ENCODE results near the gene PAPPA. TPM values are rescaled to one million over a fixed set of nuclear protein-coding genes. Genes with fewer than 3 reads are reported as not detected.

The PAPPA gene
- total RNA-seq, 2 experiments from 2014 or later = not detected

GRCh38 chr9:116447934-116448333 is 294.3 kb downstream of the PAPPA start:
- no peaks in the 10 kb centered on the region for H3K79me2 ChIP-seq (ENCODE audit: insufficient read depth, low read depth, low read length)
- H3K4me1 ChIP-seq (ENCODE audit: insufficient read depth, low read length, poor library complexity, severe bottlenecking) = no peaks in the 10 kb centered on the region
- H3K9me2 ChIP-seq (ENCODE audit: insufficient read depth, low read length) = no peaks in the 10 kb centered on the region
- H3K27ac ChIP-seq (ENCODE audit: low read depth, low read length, poor library complexity, severe bottlenecking) = no peak overlapping the region
- no peak for TF ChIP-seq CTCF (conservative IDR thresholded peaks at IDR 0.05; ENCODE audit: low read length)
- no peak for TF ChIP-seq EZH2phosphoT487 (IDR thresholded peaks at IDR 0.05; ENCODE audit: borderline replicate concordance, low read depth, low read length)
- DNase-seq (ENCODE audit: low spot score) = no peak
- H3K4me3 ChIP-seq (ENCODE audit: low read depth, low read length, poor library complexity, severe bottlenecking) = no peak overlapping the region
- H3K4me2 ChIP-seq (ENCODE audit: low read length) = no peak overlapping the region
- no peaks in the 10 kb centered on the region for H3K9me3 ChIP-seq (ENCODE audit: low read length)
- no peak overlapping the region for H2AFZ ChIP-seq (ENCODE audit: low read length)
- no peaks in the 10 kb centered on the region for H3K36me3 ChIP-seq (ENCODE audit: insufficient read depth, low read length)
- ChIA-PET CTCF (ENCODE audit: unreplicated experiment) (no interaction called here), POLR2A (no interaction called here)
- no TSS peak for BruUV-seq (replicated peaks)
- intact Hi-C loops (cut with micrococcal nuclease; ENCODE audit: unreplicated experiment) = no loop called here
- H4K20me1 ChIP-seq (ENCODE audit: insufficient read depth, low read length) = no peaks in the 10 kb centered on the region

GRCh38 chr9:116448431-116448830 is 294.8 kb downstream of the PAPPA start:
- H3K4me3 ChIP-seq (ENCODE audit: low read depth, low read length, poor library complexity, severe bottlenecking) = no peak overlapping the region
- BruUV-seq (replicated peaks) = no TSS peak
- H4K20me1 ChIP-seq (ENCODE audit: insufficient read depth, low read length) = no peaks in the 10 kb centered on the region
- CTCF ChIA-PET (ENCODE audit: unreplicated experiment) = no interaction called here
- no peaks in the 10 kb centered on the region for H3K9me3 ChIP-seq (ENCODE audit: low read length)
- H2AFZ ChIP-seq (ENCODE audit: low read length) = no peak overlapping the region
- no peak for DNase-seq (ENCODE audit: low spot score)
- no peak overlapping the region for H3K4me2 ChIP-seq (ENCODE audit: low read length)
- no peak overlapping the region for H3K27ac ChIP-seq (ENCODE audit: low read depth, low read length, poor library complexity, severe bottlenecking)
- H3K4me1 ChIP-seq (ENCODE audit: insufficient read depth, low read length, poor library complexity, severe bottlenecking) = no peaks in the 10 kb centered on the region
- no peaks in the 10 kb centered on the region for H3K9me2 ChIP-seq (ENCODE audit: insufficient read depth, low read length)
- intact Hi-C loops (cut with micrococcal nuclease; ENCODE audit: unreplicated experiment) = no loop called here
- H3K79me2 ChIP-seq (ENCODE audit: insufficient read depth, low read depth, low read length) = no peaks in the 10 kb centered on the region
- POLR2A ChIA-PET = no interaction called here
- no peaks in the 10 kb centered on the region for H3K36me3 ChIP-seq (ENCODE audit: insufficient read depth, low read length)
- TF ChIP-seq EZH2phosphoT487 (IDR thresholded peaks at IDR 0.05; ENCODE audit: borderline replicate concordance, low read depth, low read length) (no peak), CTCF (conservative IDR thresholded peaks at IDR 0.05; ENCODE audit: low read length) (no peak)

- H3K9me2 ChIP-seq (ENCODE audit: insufficient read depth, low read length) = no peaks in the 10 kb centered on the region
- H3K36me3 ChIP-seq (ENCODE audit: insufficient read depth, low read length) = no peaks in the 10 kb centered on the region
- DNase-seq (ENCODE audit: low spot score) = no peak
- ChIA-PET CTCF (ENCODE audit: unreplicated experiment) (no interaction called here), POLR2A (no interaction called here)
- no peaks in the 10 kb centered on the region for H4K20me1 ChIP-seq (ENCODE audit: insufficient read depth, low read length)
- no peak overlapping the region for H3K4me2 ChIP-seq (ENCODE audit: low read length)
- no peak overlapping the region for H2AFZ ChIP-seq (ENCODE audit: low read length)
- no peaks in the 10 kb centered on the region for H3K79me2 ChIP-seq (ENCODE audit: insufficient read depth, low read depth, low read length)
- no peak overlapping the region for H3K4me3 ChIP-seq (ENCODE audit: low read depth, low read length, poor library complexity, severe bottlenecking)
- no peaks in the 10 kb centered on the region for H3K9me3 ChIP-seq (ENCODE audit: low read length)
- no peaks in the 10 kb centered on the region for H3K4me1 ChIP-seq (ENCODE audit: insufficient read depth, low read length, poor library complexity, severe bottlenecking)
- no peak for TF ChIP-seq EZH2phosphoT487 (IDR thresholded peaks at IDR 0.05; ENCODE audit: borderline replicate concordance, low read depth, low read length)
- no peak for TF ChIP-seq CTCF (conservative IDR thresholded peaks at IDR 0.05; ENCODE audit: low read length)
- H3K27ac ChIP-seq (ENCODE audit: low read depth, low read length, poor library complexity, severe bottlenecking) = no peak overlapping the region
- intact Hi-C loops (cut with micrococcal nuclease; ENCODE audit: unreplicated experiment) = no loop called here
- no TSS peak for BruUV-seq (replicated peaks)
Measured at GRCh38 chr9:116449949-116450348, 296.4 kb downstream of the PAPPA start.
